ENCODE measurements around the gene CAAP1. TPM values are rescaled to one million over a fixed set of nuclear protein-coding genes. Genes with fewer than 3 reads are reported as not detected.

Gene CAAP1
- 25.5 TPM for total RNA-seq

- peak within 1 kb of the TSS; percentile 93 for H3K4me3 ChIP-seq (ENCODE audit: low read length)
- H3K9me3 ChIP-seq (ENCODE audit: low read depth, low read length): no peaks in the 10 kb centered on the region
Observed at GRCh38 chr9:26892251-26893029, at the start of gene CAAP1. TSS of gene CAAP1 (minus strand) at chr9:26892802. CDS start at chr9:26892715, 87 bp downstream.

GRCh38 chr9:26940779-26941178 is 48.2 kb upstream of the CAAP1 start:
- H3K4me3 ChIP-seq (ENCODE audit: low read length): no peak overlapping the region
- peaks cover 25% of the 10 kb centered on the region for H3K4me1 ChIP-seq (ENCODE audit: insufficient read depth, low read length)
- H3K9me3 ChIP-seq (ENCODE audit: low read depth, low read length): no peaks in the 10 kb centered on the region
- no peaks in the 10 kb centered on the region for H3K27me3 ChIP-seq (ENCODE audit: insufficient read depth, low read length)

More at GRCh38 chr9:26892251-26893029, at the start of gene CAAP1:
- H3K4me1 ChIP-seq (ENCODE audit: insufficient read depth, low read length): peaks cover 3% of the 10 kb centered on the region
- no peaks in the 10 kb centered on the region for H3K27me3 ChIP-seq (ENCODE audit: insufficient read depth, low read length)

GRCh38 chr9:26939955-26940711 is 47.5 kb upstream of the CAAP1 start:
- Histone ChIP-seq H3K4me3 (ENCODE audit: low read length) (no peak overlapping the region), H3K27me3 (ENCODE audit: insufficient read depth, low read length) (no peaks in the 10 kb centered on the region), H3K4me1 (ENCODE audit: insufficient read depth, low read length) (peaks cover 20% of the 10 kb centered on the region), H3K9me3 (ENCODE audit: low read depth, low read length) (no peaks in the 10 kb centered on the region)

- peaks cover 8% of the 10 kb centered on the region for H3K4me1 ChIP-seq (ENCODE audit: insufficient read depth, low read length)
- no peaks in the 10 kb centered on the region for H3K9me3 ChIP-seq (ENCODE audit: low read depth, low read length)
- no peaks in the 10 kb centered on the region for H3K27me3 ChIP-seq (ENCODE audit: insufficient read depth, low read length)
- no peak overlapping the region for H3K4me3 ChIP-seq (ENCODE audit: low read length)
Observed at GRCh38 chr9:26937816-26938371, 45.3 kb upstream of the CAAP1 start.

GRCh38 chr9:26935847-26936246 is 43.2 kb upstream of the CAAP1 start:
- peaks cover 8% of the 10 kb centered on the region for H3K4me1 ChIP-seq (ENCODE audit: insufficient read depth, low read length)
- no peaks in the 10 kb centered on the region for H3K27me3 ChIP-seq (ENCODE audit: insufficient read depth, low read length)
- H3K9me3 ChIP-seq (ENCODE audit: low read depth, low read length): no peaks in the 10 kb centered on the region
- H3K4me3 ChIP-seq (ENCODE audit: low read length): no peak overlapping the region

- H3K4me3 ChIP-seq (ENCODE audit: low read length): no peak overlapping the region
- H3K9me3 ChIP-seq (ENCODE audit: low read depth, low read length): no peaks in the 10 kb centered on the region
- H3K27me3 ChIP-seq (ENCODE audit: insufficient read depth, low read length): no peaks in the 10 kb centered on the region
- H3K4me1 ChIP-seq (ENCODE audit: insufficient read depth, low read length): no peaks in the 10 kb centered on the region
Observed at GRCh38 chr9:26928902-26929495, 36.4 kb upstream of the CAAP1 start.

GRCh38 chr9:26925609-26926008 is 33.0 kb upstream of the CAAP1 start:
- Histone ChIP-seq H3K4me3 (ENCODE audit: low read length) (no peak overlapping the region), H3K27me3 (ENCODE audit: insufficient read depth, low read length) (no peaks in the 10 kb centered on the region)

GRCh38 chr9:26919698-26920097 is 27.1 kb upstream of the CAAP1 start:
- Histone ChIP-seq H3K27me3 (ENCODE audit: insufficient read depth, low read length) (no peaks in the 10 kb centered on the region), H3K9me3 (ENCODE audit: low read depth, low read length) (no peaks in the 10 kb centered on the region)

More at GRCh38 chr9:26925609-26926008, 33.0 kb upstream of the CAAP1 start:
- Histone ChIP-seq H3K9me3 (ENCODE audit: low read depth, low read length) (no peaks in the 10 kb centered on the region), H3K4me1 (ENCODE audit: insufficient read depth, low read length) (no peaks in the 10 kb centered on the region)

GRCh38 chr9:26913138-26913668 is 20.6 kb upstream of the CAAP1 start:
- Histone ChIP-seq H3K27me3 (ENCODE audit: insufficient read depth, low read length) (no peaks in the 10 kb centered on the region), H3K9me3 (ENCODE audit: low read depth, low read length) (no peaks in the 10 kb centered on the region), H3K4me1 (ENCODE audit: insufficient read depth, low read length) (no peaks in the 10 kb centered on the region), H3K4me3 (ENCODE audit: low read length) (no peak overlapping the region)

More at GRCh38 chr9:26919698-26920097, 27.1 kb upstream of the CAAP1 start:
- Histone ChIP-seq H3K4me3 (ENCODE audit: low read length) (no peak overlapping the region), H3K4me1 (ENCODE audit: insufficient read depth, low read length) (no peaks in the 10 kb centered on the region)

GRCh38 chr9:26904671-26905070 is 12.1 kb upstream of the CAAP1 start:
- Histone ChIP-seq H3K9me3 (ENCODE audit: low read depth, low read length) (no peaks in the 10 kb centered on the region), H3K4me3 (ENCODE audit: low read length) (no peak overlapping the region), H3K4me1 (ENCODE audit: insufficient read depth, low read length) (no peaks in the 10 kb centered on the region), H3K27me3 (ENCODE audit: insufficient read depth, low read length) (no peaks in the 10 kb centered on the region)

GRCh38 chr9:26904070-26904469 is 11.5 kb upstream of the CAAP1 start:
- H3K27me3 ChIP-seq (ENCODE audit: insufficient read depth, low read length): no peaks in the 10 kb centered on the region
- H3K4me3 ChIP-seq (ENCODE audit: low read length): no peak overlapping the region
- H3K4me1 ChIP-seq (ENCODE audit: insufficient read depth, low read length): no peaks in the 10 kb centered on the region
- no peaks in the 10 kb centered on the region for H3K9me3 ChIP-seq (ENCODE audit: low read depth, low read length)

- peak overlapping the region; percentile 93 for H3K4me3 ChIP-seq (ENCODE audit: low read length)
- H3K9me3 ChIP-seq (ENCODE audit: low read depth, low read length): no peaks in the 10 kb centered on the region
- H3K27me3 ChIP-seq (ENCODE audit: insufficient read depth, low read length): no peaks in the 10 kb centered on the region
- H3K4me1 ChIP-seq (ENCODE audit: insufficient read depth, low read length): peaks cover 3% of the 10 kb centered on the region
Observed at GRCh38 chr9:26893030-26893676, 551 bp upstream of the CAAP1 start.

GRCh38 chr9:26891726-26892125 is 876 bp downstream of the CAAP1 start:
- H3K9me3 ChIP-seq (ENCODE audit: low read depth, low read length): no peaks in the 10 kb centered on the region
- H3K4me1 ChIP-seq (ENCODE audit: insufficient read depth, low read length): peaks cover 3% of the 10 kb centered on the region
- H3K27me3 ChIP-seq (ENCODE audit: insufficient read depth, low read length): no peaks in the 10 kb centered on the region
- H3K4me3 ChIP-seq (ENCODE audit: low read length): peak overlapping the region; percentile 93

GRCh38 chr9:26888271-26888670 is 4.3 kb downstream of the CAAP1 start:
- H3K4me1 ChIP-seq (ENCODE audit: insufficient read depth, low read length): peaks cover 3% of the 10 kb centered on the region
- no peaks in the 10 kb centered on the region for H3K9me3 ChIP-seq (ENCODE audit: low read depth, low read length)
- no peak overlapping the region for H3K4me3 ChIP-seq (ENCODE audit: low read length)
- H3K27me3 ChIP-seq (ENCODE audit: insufficient read depth, low read length): no peaks in the 10 kb centered on the region

Data from mononuclear cell (primary cell).